IMR-90 (cell line): Measurements from ENCODE around the gene ADGRG6. TPM values are rescaled to one million over a fixed set of nuclear protein-coding genes. Genes with fewer than 3 reads are reported as not detected.

Experiments
- ATAC-seq: fragments of 200-7000 bp; cut with Tn5 transposase; 2 replicates; pipeline ENCODE4 v1.9.1; 2020; ENCODE audit warnings: low read depth, mild to moderate bottlenecking, moderate library complexity
- BruUV-seq: library from RNA; stranded (reverse); fragments of 400-500 nt; replicated peaks from 2 replicates; lab custom pipeline; 2021; lab: Mats Ljungman, UMichigan
- CTCF ChIA-PET: fragments of 300-600 bp; formaldehyde crosslinking; extraction: SDS; loops from one replicate; lab custom pipeline; 2021; ENCODE audit warnings: antibody characterized with exemption; lab: Yijun Ruan, JAX
- POLR2A ChIA-PET: fragments of 300-600 bp; sonication (Branson Sonifier 250); formaldehyde crosslinking; loops from one replicate; lab custom pipeline; 2022; ENCODE audit warnings: antibody characterized with exemption; ENCODE audit not compliant: unreplicated experiment; lab: Charles Lee
- DNase-seq: peaks from one replicate; pipeline ENCODE4 v3.0.0; 2013
- H2AFZ ChIP-seq: replicated peaks from 2 replicates; pipeline ENCODE3; 2013; ENCODE audit warnings: low read length, mild to moderate bottlenecking; ENCODE audit not compliant: poor library complexity
- H2AK5ac ChIP-seq: 2 replicates; pipeline ENCODE4 v1.6.1; 2013; ENCODE audit warnings: low read depth, low read length, inconsistent platforms
- H2AK9ac ChIP-seq: replicated peaks from 2 replicates; pipeline ENCODE3; 2013; ENCODE audit warnings: mild to moderate bottlenecking, low read depth, low read length, moderate library complexity; ENCODE audit not compliant: poor library complexity
- H2BK120ac ChIP-seq: 2 replicates; pipeline ENCODE4 v1.6.1; 2013; ENCODE audit warnings: low read depth, low read length, inconsistent platforms
- H2BK15ac ChIP-seq: 3 replicates; pipeline ENCODE4 v1.6.1; 2013; ENCODE audit warnings: low read depth, low read length, inconsistent platforms
- H2BK20ac ChIP-seq: 2 replicates; pipeline ENCODE4 v1.6.1; 2013; ENCODE audit warnings: low read depth, mild to moderate bottlenecking, inconsistent platforms, low read length, moderate library complexity
- H2BK5ac ChIP-seq: 2 replicates; pipeline ENCODE4 v1.6.1; 2013; ENCODE audit warnings: mild to moderate bottlenecking, low read depth, low read length, inconsistent platforms; ENCODE audit not compliant: poor library complexity, severe bottlenecking
- H3K14ac ChIP-seq: replicated peaks from 2 replicates; pipeline ENCODE4 v1.6.1; 2013; ENCODE audit warnings: low read depth, low read length, inconsistent platforms
- H3K18ac ChIP-seq: 2 replicates; pipeline ENCODE4 v1.6.1; 2013; ENCODE audit warnings: low read depth, low read length, control low read depth
- H3K23ac ChIP-seq: 2 replicates; pipeline ENCODE4 v1.6.1; 2013; ENCODE audit warnings: low read depth, low read length, inconsistent platforms
- H3K27ac ChIP-seq: 2 replicates; pipeline ENCODE4 v1.5.1; 2013; ENCODE audit warnings: mild to moderate bottlenecking, control low read depth, low read length; ENCODE audit not compliant: insufficient read depth
- H3K27me3 ChIP-seq: 2 replicates; pipeline ENCODE4 v1.6.1; 2013; ENCODE audit warnings: low read length; ENCODE audit not compliant: control insufficient read depth, insufficient read depth
- H3K36me3 ChIP-seq: 2 replicates; pipeline ENCODE4 v1.6.1; 2013; ENCODE audit warnings: low read length, mixed read lengths; ENCODE audit not compliant: control insufficient read depth, insufficient read depth
- H3K4ac ChIP-seq: 2 replicates; pipeline ENCODE4 v1.6.1; 2013; ENCODE audit warnings: low read depth, low read length, inconsistent platforms
- H3K4me1 ChIP-seq: 2 replicates; pipeline ENCODE4 v1.6.1; 2013; ENCODE audit warnings: low read length, mixed read lengths; ENCODE audit not compliant: control insufficient read depth, insufficient read depth
- H3K4me2 ChIP-seq: 2 replicates; pipeline ENCODE4 v1.6.1; 2013; ENCODE audit warnings: low read depth, mild to moderate bottlenecking, control low read depth, low read length, moderate library complexity
- H3K4me3 ChIP-seq: 2 replicates; pipeline ENCODE4 v1.5.1; 2013; ENCODE audit warnings: low read depth, mild to moderate bottlenecking, control low read depth, low read length, moderate library complexity; ENCODE audit not compliant: insufficient read depth
- H3K56ac ChIP-seq: 2 replicates; pipeline ENCODE4 v1.6.1; 2013; ENCODE audit warnings: low read length, inconsistent platforms; ENCODE audit not compliant: insufficient read depth; ENCODE audit errors: extremely low read depth
- H3K79me1 ChIP-seq, 2 experiments: 2 replicates each; pipeline ENCODE4 v1.6.1; 2013; ENCODE audit warnings: low read length in 2 of 2, inconsistent platforms in 1 of 2, low read depth in 1 of 2
- H3K9ac ChIP-seq: 2 replicates; pipeline ENCODE4 v1.6.1; 2013; ENCODE audit warnings: low read depth, low read length, control low read depth
- H3K9me1 ChIP-seq: 2 replicates; pipeline ENCODE4 v1.6.1; 2013; ENCODE audit warnings: low read length, inconsistent platforms; ENCODE audit not compliant: insufficient read depth
- H3K9me3 ChIP-seq: 2 replicates; pipeline ENCODE4 v1.6.1; 2013; ENCODE audit warnings: low read length; ENCODE audit not compliant: control insufficient read depth, insufficient read depth
- H4K20me1 ChIP-seq: 2 replicates; pipeline ENCODE4 v1.6.1; 2013; ENCODE audit warnings: low read length, inconsistent platforms; ENCODE audit not compliant: insufficient read depth
- H4K5ac ChIP-seq: 2 replicates; pipeline ENCODE4 v1.6.1; 2013; ENCODE audit warnings: mild to moderate bottlenecking, low read depth, low read length, control low read depth
- H4K8ac ChIP-seq, 2 experiments: 2 replicates each; pipeline ENCODE4 v1.6.1; 2013; ENCODE audit warnings: low read depth in 2 of 2, low read length in 2 of 2, control low read depth in 1 of 2, inconsistent platforms in 1 of 2
- H4K91ac ChIP-seq: 2 replicates; pipeline ENCODE4 v1.6.1; 2013; ENCODE audit warnings: low read depth, low read length, inconsistent platforms; ENCODE audit not compliant: insufficient read depth
- BHLHE40 ChIP-seq: fragments of 150-350 bp; IDR thresholded peaks from 2 replicates; pipeline ENCODE4 v1.6.1; 2016; ENCODE audit warnings: mild to moderate bottlenecking, low read depth, low read length
- CEBPB ChIP-seq: IDR thresholded peaks from 2 replicates; pipeline ENCODE4 v1.6.1; 2012; ENCODE audit warnings: low read depth, low read length, improper control_type of control experiment
- CTCF ChIP-seq: conservative IDR thresholded peaks from 2 replicates; pipeline ENCODE4 v1.5.1; 2012; ENCODE audit warnings: mild to moderate bottlenecking, low read depth, low read length, improper control_type of control experiment
- ELK1 ChIP-seq: fragments of 150-350 bp; IDR thresholded peaks from 2 replicates; pipeline ENCODE4 v1.6.1; 2016; ENCODE audit warnings: low read depth, mild to moderate bottlenecking, low read length, moderate library complexity, borderline replicate concordance
- FOS ChIP-seq: fragments of 150-350 bp; IDR thresholded peaks from 2 replicates; pipeline ENCODE4 v1.6.1; 2016; ENCODE audit warnings: low read depth, low read length
- MAFK ChIP-seq: IDR thresholded peaks from 2 replicates; pipeline ENCODE4 v1.6.1; 2012; ENCODE audit warnings: low read depth, low read length, improper control_type of control experiment
- MAZ ChIP-seq: IDR thresholded peaks from 2 replicates; pipeline ENCODE4 v1.6.1; 2012; ENCODE audit warnings: low read depth, mild to moderate bottlenecking, low read length, improper control_type of control experiment, moderate library complexity, borderline replicate concordance
- POLR2A ChIP-seq: IDR thresholded peaks from 2 replicates; pipeline ENCODE4 v1.6.1; 2012; ENCODE audit warnings: mild to moderate bottlenecking, low read depth, low read length
- RAD21 ChIP-seq: IDR thresholded peaks from 2 replicates; pipeline ENCODE4 v1.6.1; 2012; ENCODE audit warnings: low read length, improper control_type of control experiment
- RCOR1 ChIP-seq: IDR thresholded peaks from 2 replicates; pipeline ENCODE4 v1.6.1; 2012; ENCODE audit warnings: mild to moderate bottlenecking, low read length, improper control_type of control experiment; ENCODE audit not compliant: insufficient replicate concordance
- RFX5 ChIP-seq: IDR thresholded peaks from 2 replicates; pipeline ENCODE4 v1.8.0; 2012; ENCODE audit warnings: low read depth, mild to moderate bottlenecking, low read length, moderate library complexity
- SMC3 ChIP-seq: fragments of 150-350 bp; IDR thresholded peaks from 2 replicates; pipeline ENCODE4 v1.6.1; 2016; ENCODE audit warnings: low read depth, mild to moderate bottlenecking, antibody characterized with exemption, low read length, moderate library complexity
- USF2 ChIP-seq: fragments of 150-350 bp; IDR thresholded peaks from 2 replicates; pipeline ENCODE4 v1.6.1; 2017; ENCODE audit warnings: mild to moderate bottlenecking, antibody characterized with exemption, low read length, low read depth
- WGBS, 2 experiments: methylation state at CpG; one replicate each; pipeline versions ENCODE4 v1.1.5 to v1.1.7; 2013; ENCODE audit warnings: missing lambda C conversion rate in 2 of 2; ENCODE audit not compliant: insufficient read length in 1 of 2; ENCODE audit errors: extremely low coverage in 2 of 2; 5-methylcytosine and 5-hydroxymethylcytosine counted together
- dilution Hi-C: fragments of 300-500 bp; cut with HindIII; formaldehyde crosslinking; loops from one replicate; pipeline ENCODE4 v1.14.3; 2018; ENCODE audit warnings: low sequenced_read_pairs; ENCODE audit not compliant: unreplicated experiment
- in situ Hi-C: fragments of 300-500 bp; cut with MboI; formaldehyde crosslinking; loops from 3 replicates; pipeline ENCODE4 v1.14.3; 2019; ENCODE audit warnings: low sequenced_read_pairs, inconsistent platforms, mixed read lengths
- intact Hi-C: fragments of 100-400 bp; cut with micrococcal nuclease; formaldehyde crosslinking; loops from 2 replicates; pipeline ENCODE4 v1.10.0; 2022
- polyA plus RNA-seq, 3 experiments: library from polyadenylated mRNA; depleted of rRNA; stranded (reverse); fragments of >200 nt; gene quantifications; 2 replicates each; pipeline ENCODE4 v1.2.3, GENCODE V29; 2012; ENCODE audit warnings: low replicate concordance in 1 of 3
- total RNA-seq: library from RNA; depleted of rRNA; stranded (reverse); fragments of >200 nt; gene quantifications from 2 replicates; pipeline ENCODE4 v1.2.3, GENCODE V29; 2012

The ADGRG6 gene
- total and polyA plus RNA-seq, 2 of the 4 experiments (the other 2 are of a cell fraction): 10.0 to 20.3 TPM

- H3K27ac ChIP-seq: no peak overlapping the region
- POLR2A ChIA-PET: no interaction called here
- no peak overlapping the region for H2BK15ac ChIP-seq
- dilution Hi-C loops (no loop called here), intact Hi-C loops (no loop called here), in situ Hi-C loops (no loop called here)
- no peak overlapping the region for H3K4me2 ChIP-seq
- H3K9me3 ChIP-seq: no peaks in the 10 kb centered on the region
- H3K27me3 ChIP-seq: no peaks in the 10 kb centered on the region
- no peak overlapping the region for H2BK5ac ChIP-seq
- no peak overlapping the region for H3K23ac ChIP-seq
- H4K5ac ChIP-seq: no peak overlapping the region
- no peak overlapping the region for H4K91ac ChIP-seq
- no peaks in the 10 kb centered on the region for H3K9me1 ChIP-seq
- no peak overlapping the region; the same call in 1 of the 2 replicates for H3K9ac ChIP-seq
- H3K56ac ChIP-seq: no peak overlapping the region
- no peak overlapping the region for H2AK9ac ChIP-seq
- no peak overlapping the region for H3K14ac ChIP-seq
- WGBS, 2 experiments: 76% methylated on average over 5 of the region's 8 CpGs; no CpG with 5 or more reads in 1 of the 2 experiments
- CTCF ChIA-PET: no interaction called here
- DNase-seq (no peak), ATAC-seq (no peak)
- H3K4ac ChIP-seq: no peak overlapping the region
- H2AFZ ChIP-seq: no peak overlapping the region
- H2BK120ac ChIP-seq: no peak overlapping the region
- no peaks in the 10 kb centered on the region for H3K36me3 ChIP-seq
- peaks cover 2% of the 10 kb centered on the region; the same call in 1 of the 2 replicates for H3K4me1 ChIP-seq
- no peak overlapping the region for H3K18ac ChIP-seq
- no TSS peak for BruUV-seq
- no peak overlapping the region for H4K8ac ChIP-seq
- no peaks in the 10 kb centered on the region for H4K20me1 ChIP-seq
- no peak overlapping the region for H3K4me3 ChIP-seq
- no peak for TF ChIP-seq FOS
- TF ChIP-seq CTCF: no peak
- no peak for TF ChIP-seq RFX5
- TF ChIP-seq RAD21: no peak
- TF ChIP-seq USF2: no peak
- no peak for TF ChIP-seq SMC3
- TF ChIP-seq RCOR1: no peak
- TF ChIP-seq ELK1: no peak
- TF ChIP-seq MAFK: no peak
- TF ChIP-seq CEBPB: no peak
- no peak for TF ChIP-seq POLR2A
- TF ChIP-seq BHLHE40: no peak
- no peak for TF ChIP-seq MAZ
- no peaks in the 10 kb centered on the region for H3K79me1 ChIP-seq
- no peak overlapping the region for H2BK20ac ChIP-seq
- no peak overlapping the region for H2AK5ac ChIP-seq
These were observed 154.3 kb downstream of the ADGRG6 start for GRCh38 chr6:142455957-142456589.
